GM12891 (cell line): ENCODE data around the gene MRPS11.

ENCODE experiments used
- SPI1 ChIP-seq: IDR thresholded peaks from 2 replicates; pipeline ENCODE4 v1.6.1; 2011; ENCODE audit warnings: low read depth, low read length, control low read depth
- TAF1 ChIP-seq: IDR thresholded peaks from 2 replicates; pipeline ENCODE4 v1.6.1; 2011; ENCODE audit warnings: low read depth, low read length, control low read depth

GRCh38 chr15:88449581-88449980 is 17.9 kb upstream of the MRPS11 start:
- TF ChIP-seq SPI1 (no peak), TAF1 (no peak)
